Erythroblast (primary cell): ENCODE results near the gene ZNF613.
A peak's percentile ranks its signal among the peaks of the same experiment; 100 is the strongest.
"Not testable (repeated sequence)": the region's sequence is repeated elsewhere in the genome, so short reads cannot be mapped to it uniquely, and the experiment has no call there.

Experiments
- DNase-seq, 2 experiments: peaks; one replicate each; lab custom pipeline; 2025; lab: John Stamatoyannopoulos, UW
- GATA1 ChIP-seq: IDR thresholded peaks from 2 replicates; pipeline ENCODE4 v1.6.1; 2011; ENCODE audit warnings: low read depth, mild to moderate bottlenecking, control low read depth, low read length, moderate library complexity
- POLR2A ChIP-seq: IDR thresholded peaks from 2 replicates; pipeline ENCODE4 v1.6.1; 2011; ENCODE audit warnings: mild to moderate bottlenecking, low read length

ZNF613 gene

DNA sequence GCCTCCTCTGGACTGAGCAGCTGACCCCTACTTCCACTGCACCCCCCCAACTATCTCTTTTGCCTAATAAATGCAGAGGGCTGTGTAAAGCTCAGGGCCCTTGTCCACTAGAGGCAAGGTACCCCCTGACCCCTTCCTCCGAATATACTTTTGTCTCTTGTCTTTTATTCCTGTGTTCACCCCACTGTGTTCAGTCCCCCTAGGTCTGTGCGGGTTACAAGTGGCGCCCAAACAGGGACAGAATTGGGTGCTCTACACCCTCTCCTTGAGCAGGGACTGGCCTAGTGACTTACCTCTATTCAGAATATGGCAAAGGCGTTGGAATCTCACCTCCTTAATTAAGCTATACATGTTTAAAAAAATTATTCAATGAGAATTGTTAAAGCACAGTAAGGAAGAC, 44.4 kb downstream of the ZNF613 start:
- TF ChIP-seq GATA1: no peak
- TF ChIP-seq POLR2A: no peak
- DNase-seq: peak; percentile 57 to 64

DNA sequence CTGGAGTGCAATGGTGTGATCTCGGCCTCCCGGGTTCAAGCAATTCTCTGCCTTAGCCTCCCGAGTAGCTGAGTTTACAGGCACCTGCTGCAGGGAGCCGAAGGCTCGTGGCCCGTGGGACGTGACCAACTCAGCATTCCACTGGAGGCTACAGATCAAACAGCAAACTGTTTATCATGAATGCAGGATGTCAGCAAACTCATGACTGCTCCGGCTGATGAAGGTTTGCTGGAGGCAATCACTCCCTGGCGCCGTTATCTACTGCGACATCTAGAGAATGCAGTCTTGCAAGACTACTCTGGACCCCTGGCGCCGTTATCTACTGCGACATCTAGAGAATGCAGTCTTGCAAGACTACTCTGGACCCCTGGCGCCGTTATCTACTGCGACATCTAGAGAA, 48.5 kb downstream of the ZNF613 start:
- DNase-seq: not testable (repeated sequence)

DNA sequence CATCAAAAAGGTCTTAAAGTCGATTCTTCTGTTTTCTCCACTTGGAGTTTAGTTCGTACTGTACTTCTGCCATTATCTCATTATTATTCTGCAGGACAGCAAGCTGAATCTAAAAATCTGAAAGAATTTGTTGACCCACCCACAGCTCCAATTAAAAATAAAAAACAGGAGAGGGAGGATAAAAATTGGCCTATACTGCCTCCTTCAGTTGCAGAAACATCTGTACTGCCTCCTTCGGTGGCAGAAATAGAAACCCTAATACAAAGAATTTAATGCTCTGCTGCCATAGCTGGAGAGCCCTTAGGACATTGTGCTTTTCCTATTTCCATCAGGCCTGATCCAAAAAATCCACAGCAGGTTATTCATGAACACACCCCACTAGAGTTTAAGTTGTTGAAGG, 49.6 kb downstream of the ZNF613 start:
- no peak for DNase-seq
- TF ChIP-seq POLR2A (no peak), GATA1 (no peak)

DNA sequence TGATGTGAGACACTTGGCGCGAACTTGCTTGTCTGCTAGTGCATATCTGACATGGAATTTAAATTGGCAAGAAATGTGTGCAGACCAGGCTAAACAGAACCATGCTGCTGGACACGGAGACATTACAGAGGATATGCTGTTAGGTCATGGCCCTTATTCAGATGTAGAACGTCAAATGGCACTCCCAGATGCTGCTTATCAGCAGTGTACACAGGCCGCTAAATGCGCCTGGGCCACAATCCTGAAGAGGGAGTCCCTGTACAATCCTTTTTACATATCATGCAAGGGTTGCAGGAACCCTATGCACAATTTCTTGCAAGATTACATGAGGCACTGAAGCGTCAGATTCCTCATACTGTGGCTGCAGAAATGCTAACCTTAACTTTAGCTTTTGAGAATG, 50.1 kb downstream of the ZNF613 start:
- TF ChIP-seq POLR2A: no peak
- TF ChIP-seq GATA1: no peak
- DNase-seq: no peak

DNA sequence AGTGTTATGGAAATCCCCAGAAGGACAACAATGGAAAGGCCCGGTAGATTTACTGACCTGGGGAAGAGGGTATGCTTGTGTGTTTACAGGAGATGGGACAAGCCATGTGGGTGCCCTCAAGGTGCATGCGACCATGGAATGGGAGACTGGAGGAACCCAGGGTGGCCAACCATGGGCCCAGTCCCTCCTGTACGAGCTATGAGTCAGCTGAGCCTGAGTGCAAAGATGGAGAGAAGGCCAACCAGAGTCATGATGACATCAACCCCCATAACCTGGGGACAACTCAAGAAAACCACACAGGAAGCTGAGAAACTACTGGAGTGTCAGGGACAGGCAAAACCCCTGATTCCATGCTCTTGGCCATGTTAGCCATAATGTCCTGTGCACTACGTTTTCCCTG, 51.6 kb downstream of the ZNF613 start:
- no peak for TF ChIP-seq POLR2A
- no peak for TF ChIP-seq GATA1
- DNase-seq: no peak

DNA sequence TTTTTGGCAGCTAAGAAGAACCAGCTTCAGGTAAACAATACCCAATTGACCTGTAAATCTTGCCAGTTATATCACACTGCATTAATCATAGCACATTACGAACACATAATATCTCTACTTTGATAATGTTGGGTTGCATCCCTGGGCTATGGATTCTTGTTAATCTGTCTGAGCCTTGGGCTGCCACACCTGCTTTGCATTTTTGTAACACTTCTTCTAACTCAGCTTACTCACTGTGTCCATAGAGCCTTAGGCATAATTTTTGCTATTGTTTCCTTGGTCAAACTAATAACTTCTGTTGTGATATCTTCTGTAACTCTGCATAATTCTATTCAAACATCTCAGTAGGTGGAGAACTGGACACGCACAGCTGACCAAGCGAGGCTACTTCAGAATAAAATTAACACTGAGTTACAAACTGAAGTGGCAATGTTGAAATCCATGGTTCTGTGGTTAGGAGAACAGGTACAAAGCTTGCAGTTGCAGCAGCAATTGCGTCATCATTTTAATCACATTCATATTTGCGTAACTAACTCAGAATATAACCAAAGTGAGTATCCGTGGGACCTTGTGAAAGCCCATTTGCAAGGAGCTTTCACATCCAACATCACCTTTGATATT, 53.0 kb downstream of the ZNF613 start:
- no peak for DNase-seq
- TF ChIP-seq POLR2A (no peak), GATA1 (no peak)

DNA sequence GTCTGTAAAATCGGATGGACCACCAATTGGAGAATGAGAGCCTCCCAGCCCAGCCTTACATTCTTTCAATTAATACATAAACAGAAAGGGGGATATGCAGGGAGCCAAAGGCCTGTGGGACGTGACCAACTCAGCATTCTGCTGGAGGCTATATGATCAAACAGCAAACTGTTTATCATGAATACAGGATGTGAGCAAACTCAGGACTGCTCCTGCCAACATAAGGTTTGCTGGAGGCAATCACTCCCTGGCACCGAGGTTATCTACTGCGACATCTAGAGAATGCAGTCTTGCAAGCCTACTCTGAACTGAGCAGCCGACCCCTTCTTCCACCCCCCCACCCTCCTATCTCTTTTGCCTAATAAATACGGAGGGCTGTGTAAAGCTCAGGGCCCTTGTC, 53.7 kb downstream of the ZNF613 start:
- not testable (repeated sequence) for DNase-seq

DNA sequence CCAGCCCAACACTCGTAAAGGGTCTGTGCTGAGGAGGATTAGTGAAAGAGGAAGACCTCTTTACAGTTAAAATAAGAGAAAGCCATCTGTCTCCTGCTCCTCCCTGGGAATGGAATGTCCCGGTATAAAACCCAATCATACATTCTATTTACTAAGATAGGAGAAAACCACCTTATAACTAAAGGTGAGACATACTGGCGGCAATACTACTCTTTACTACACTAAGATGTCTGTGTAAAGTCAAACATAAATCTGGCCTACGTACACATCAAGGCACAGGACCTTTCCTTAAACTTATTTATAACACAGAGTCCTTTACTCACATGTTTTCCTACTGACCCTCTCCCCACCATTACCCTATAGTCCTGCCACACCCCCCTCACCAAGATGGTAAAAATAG, 56.1 kb downstream of the ZNF613 start:
- no peak for DNase-seq
- TF ChIP-seq GATA1 (no peak), POLR2A (no peak)

DNA sequence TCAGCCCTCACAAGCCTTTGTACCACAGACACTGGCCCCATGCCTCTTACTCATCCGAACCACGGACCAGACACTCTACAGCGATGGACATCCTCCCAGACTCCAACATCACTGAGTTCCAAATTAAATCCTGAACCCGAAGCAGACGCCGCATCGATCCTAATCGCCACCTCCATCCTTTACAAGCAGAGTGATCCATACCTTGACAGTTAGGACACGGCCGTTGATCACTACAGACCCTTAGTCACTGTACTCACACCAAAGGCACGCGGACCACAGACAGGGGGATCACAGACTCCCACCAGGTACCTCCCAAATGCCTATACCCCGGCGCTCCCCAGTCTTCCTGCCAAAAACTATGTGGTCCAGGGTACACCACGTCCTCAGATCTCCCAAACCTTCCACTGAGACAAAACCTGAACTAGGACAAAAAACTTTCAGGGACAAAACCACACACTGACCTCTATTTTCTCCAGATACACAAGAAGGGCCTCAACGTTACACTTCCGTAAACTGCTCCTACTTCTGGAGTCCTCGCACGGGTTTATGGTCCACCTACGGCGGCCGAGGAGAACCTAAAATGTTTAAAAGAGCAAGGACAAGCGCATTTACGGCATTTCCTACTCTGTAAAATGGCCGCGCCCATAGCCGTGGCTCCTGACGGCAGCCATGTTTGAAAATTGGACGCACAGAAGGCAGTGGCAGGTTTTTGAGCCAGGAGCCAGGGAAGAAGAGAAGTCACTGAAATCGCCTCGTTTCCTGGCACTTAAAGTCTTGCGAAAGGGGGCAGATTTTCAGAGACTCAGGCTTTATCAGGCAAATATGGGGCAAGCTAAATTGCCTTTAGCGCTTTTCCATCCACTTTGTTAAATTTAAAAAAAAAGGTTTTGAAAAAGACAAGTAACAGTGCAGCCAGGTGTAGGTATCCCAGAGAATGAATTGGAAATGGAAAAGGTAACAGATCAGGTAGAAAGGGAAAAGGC, 59.3 kb downstream of the ZNF613 start, which contains the start of gene ZNF350:
TSS of gene ZNF350 (minus strand) at position 532 of the 983 bp plus-strand sequence. CDS start 12,480 bp downstream, outside the sequence.
- no peak for TF ChIP-seq GATA1
- peak; percentile 73 for TF ChIP-seq POLR2A

DNA sequence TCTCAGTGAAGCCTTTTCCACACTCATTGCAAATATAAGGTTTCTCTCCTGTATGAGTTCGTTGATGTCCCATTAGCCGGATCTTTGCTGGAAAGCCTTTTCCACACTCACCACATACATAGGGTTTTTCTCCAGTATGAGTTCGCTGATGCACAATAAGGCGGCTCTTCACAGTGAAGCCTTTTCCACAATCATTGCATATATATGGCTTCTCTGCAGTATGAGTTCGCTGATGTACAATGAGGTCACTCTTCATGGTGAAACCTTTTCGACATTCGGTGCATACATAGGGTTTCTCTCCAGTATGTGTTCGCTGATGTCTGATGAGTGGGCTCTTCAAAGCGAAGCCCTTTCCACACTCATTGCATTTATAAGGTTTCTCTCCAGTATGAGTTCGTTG, 66.2 kb downstream of the ZNF613 start:
- no peak for DNase-seq

More for the DNA sequence above, 59.3 kb downstream of the ZNF613 start, which contains the start of gene ZNF350:
- DNase-seq: peak; percentile 92 to 96

DNA sequence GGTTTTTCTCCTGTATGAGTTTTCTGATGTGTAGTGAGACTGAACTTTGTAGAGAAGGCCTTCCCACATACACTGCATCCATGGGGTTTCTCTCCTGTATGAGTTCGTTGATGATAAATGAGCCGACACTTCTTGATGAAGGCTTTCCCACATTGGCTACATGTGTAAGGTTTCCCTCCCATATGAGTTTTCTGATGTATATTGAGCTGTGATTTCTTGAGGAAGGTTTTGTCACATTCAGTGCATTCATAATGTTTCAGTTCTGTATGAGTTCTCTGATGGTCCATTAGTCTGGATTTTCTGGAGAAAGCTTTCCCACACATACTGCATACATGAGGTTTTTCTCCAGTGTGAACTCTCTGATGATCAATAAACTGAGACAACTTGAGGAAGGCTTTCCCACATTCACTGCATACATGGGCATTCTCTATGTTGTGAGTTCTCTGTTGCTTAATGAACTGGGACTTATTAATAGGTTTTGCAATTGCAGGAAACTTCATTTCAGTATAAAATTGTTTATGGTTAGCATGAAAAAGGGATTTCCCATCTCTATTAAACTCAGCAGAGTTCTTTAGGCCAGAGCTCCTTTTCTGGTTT, 66.9 kb downstream of the ZNF613 start:
- DNase-seq: no peak
- no peak for TF ChIP-seq POLR2A
- TF ChIP-seq GATA1: no peak

More for the DNA sequence above, 66.2 kb downstream of the ZNF613 start:
- TF ChIP-seq GATA1 (no peak), POLR2A (no peak)
